GM18873 (cell line): Measurements from ENCODE around the gene RLF.

Experiments used
- ATAC-seq: cut with Tn5 transposase; IDR thresholded peaks from one replicate; pipeline ENCODE4 v1.9.1; 2021; ENCODE audit warnings: mild to moderate bottlenecking, moderate library complexity, moderate number of reproducible peaks; ENCODE audit not compliant: unreplicated experiment, low FRiP score

Gene RLF

GRCh38 chr1:40268211-40268610 lies 107.0 kb downstream of the RLF start:
- no peak for ATAC-seq

DNA sequence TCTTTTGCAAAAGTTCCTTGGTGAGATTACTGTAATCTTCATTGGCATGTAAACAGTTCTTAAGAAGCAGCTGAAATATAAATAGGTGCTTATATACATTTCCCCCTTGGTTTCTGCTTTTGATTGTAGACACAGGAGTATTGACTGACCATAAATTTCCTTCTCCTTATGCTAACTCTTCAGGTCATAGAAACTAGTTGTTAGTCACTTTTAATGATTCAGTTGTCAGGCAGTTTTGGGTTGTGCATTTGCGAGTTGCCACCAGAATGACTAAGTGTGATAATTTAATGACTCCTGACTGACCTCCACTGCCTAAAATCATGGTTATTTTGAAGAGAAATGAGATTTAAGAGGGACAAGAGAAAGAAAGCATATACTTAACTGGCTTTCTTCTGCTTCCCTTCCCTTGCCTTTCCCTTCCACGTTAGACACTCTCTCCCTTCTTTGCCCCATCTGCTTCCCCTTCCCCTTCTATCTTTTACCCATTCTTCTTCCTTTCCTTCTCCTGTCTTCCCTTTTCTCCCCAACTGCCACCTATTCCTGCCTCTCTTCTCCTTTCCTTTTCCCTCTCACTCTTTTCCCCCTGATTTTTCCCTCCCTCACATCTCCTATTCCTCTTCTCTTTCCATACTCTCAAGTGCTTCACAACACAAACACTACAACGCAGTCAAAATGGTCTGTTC lies 109.1 kb downstream of the RLF start:
- no peak for ATAC-seq

DNA sequence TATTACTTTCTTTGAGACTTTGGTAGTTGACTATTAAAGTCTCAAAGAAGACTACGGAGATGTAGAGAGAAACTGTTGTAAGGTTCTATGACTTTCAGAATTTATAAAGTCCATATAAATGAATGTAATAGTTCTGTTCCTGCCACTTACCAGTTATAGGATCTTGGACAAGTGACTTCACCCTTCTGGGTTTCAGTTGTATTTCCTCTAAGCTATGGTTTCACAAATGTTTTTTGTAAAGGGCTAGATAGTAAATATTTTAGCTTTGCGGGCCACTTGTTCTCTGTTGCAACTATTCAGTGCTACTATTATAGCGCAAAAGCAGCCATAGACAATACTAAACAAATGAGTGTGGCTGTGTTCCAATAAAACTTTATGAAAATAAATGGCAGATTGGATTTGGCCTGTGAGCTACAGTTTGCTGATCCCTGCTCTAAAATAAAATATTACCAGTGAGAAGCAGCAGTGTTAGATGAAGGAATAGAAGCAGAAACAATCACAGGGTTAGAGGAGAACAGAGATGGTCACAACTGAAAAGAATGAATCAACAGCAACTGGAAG lies 111.5 kb downstream of the RLF start:
- no peak for ATAC-seq

- ATAC-seq = no peak
Observed at GRCh38 chr1:40273547-40274166, 112.5 kb downstream of the RLF start.

GRCh38 chr1:40274331-40274730 lies 113.1 kb downstream of the RLF start:
- no peak for ATAC-seq

GRCh38 chr1:40276122-40276521 lies 114.9 kb downstream of the RLF start:
- ATAC-seq = no peak

DNA sequence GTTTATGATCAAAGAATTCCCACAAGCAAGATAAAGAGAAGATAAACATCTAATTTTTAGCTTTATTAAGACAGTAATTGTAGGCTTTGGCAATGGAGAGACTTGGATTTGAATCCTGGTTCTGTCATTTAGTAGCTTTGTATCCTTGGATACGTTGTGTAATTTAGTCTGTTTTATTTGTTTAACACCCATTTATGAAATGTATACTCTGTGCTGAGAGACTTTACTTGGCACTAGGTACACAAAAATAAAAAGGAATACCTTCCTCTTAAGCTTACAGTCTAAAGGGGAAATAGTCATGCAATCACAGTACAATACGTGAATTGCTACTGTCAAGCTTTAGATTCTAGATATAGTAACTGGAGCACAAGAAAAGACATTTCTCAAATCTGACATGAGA lies 120.7 kb downstream of the RLF start:
- ATAC-seq = no peak
